Endodermal cell (in vitro differentiated cells): ENCODE results near the gene KCNAB2. TPM values are rescaled to one million over a fixed set of nuclear protein-coding genes. Genes with fewer than 3 reads are reported as not detected.

Experiments
- DNase-seq: peaks from one replicate; pipeline ENCODE4 v3.0.0-alpha.2; 2017
- H3K27ac ChIP-seq: 2 replicates; pipeline ENCODE4 v1.5.1; 2013; ENCODE audit warnings: mild to moderate bottlenecking, low read depth, low read length, moderate library complexity
- H3K27me3 ChIP-seq: 2 replicates; pipeline ENCODE4 v1.6.1; 2013; ENCODE audit warnings: mild to moderate bottlenecking, low read length, moderate library complexity; ENCODE audit not compliant: insufficient read depth, control insufficient read depth, poor library complexity, severe bottlenecking
- H3K36me3 ChIP-seq: 2 replicates; pipeline ENCODE4 v1.7.0; 2013; ENCODE audit warnings: mild to moderate bottlenecking, low read length, moderate library complexity; ENCODE audit not compliant: control insufficient read depth, insufficient read depth
- H3K4me1 ChIP-seq: one replicate; pipeline ENCODE4 v1.7.0; 2013; ENCODE audit warnings: low read length; ENCODE audit not compliant: control insufficient read depth, insufficient read depth
- H3K4me3 ChIP-seq: 2 replicates; pipeline ENCODE4 v1.5.1; 2013; ENCODE audit warnings: mild to moderate bottlenecking, low read length, moderate library complexity
- H3K9ac ChIP-seq: 2 replicates; pipeline ENCODE4 v1.6.1; 2013; ENCODE audit warnings: mild to moderate bottlenecking, low read length, moderate library complexity; ENCODE audit not compliant: poor library complexity, severe bottlenecking; ENCODE audit errors: extremely low read depth
- H3K9me3 ChIP-seq: 2 replicates; pipeline ENCODE4 v1.6.1; 2013; ENCODE audit warnings: mild to moderate bottlenecking, low read length, moderate library complexity; ENCODE audit not compliant: control insufficient read depth
- H3K27ac Mint-ChIP-seq: 2 replicates; pipeline ENCODE4 v1.8.0; 2020; ENCODE audit warnings: mixed read lengths
- H3K27me3 Mint-ChIP-seq: 2 replicates; pipeline ENCODE4 v1.8.0; 2021; ENCODE audit warnings: mild to moderate bottlenecking, mixed read lengths; ENCODE audit not compliant: insufficient read depth
- H3K36me3 Mint-ChIP-seq: 2 replicates; pipeline ENCODE4 v1.8.0; 2020; ENCODE audit warnings: low read depth, mixed read lengths
- H3K4me1 Mint-ChIP-seq: 2 replicates; pipeline ENCODE4 v1.8.0; 2020; ENCODE audit warnings: mixed read lengths
- H3K4me3 Mint-ChIP-seq: 2 replicates; pipeline ENCODE4 v1.8.0; 2020; ENCODE audit warnings: mild to moderate bottlenecking, moderate library complexity, mixed read lengths
- H3K9me3 Mint-ChIP-seq: 2 replicates; pipeline ENCODE4 v1.8.0; 2020; ENCODE audit warnings: mild to moderate bottlenecking, mixed read lengths
- CTCF ChIP-seq: fragments of 200-600 bp; sonication (generic); conservative IDR thresholded peaks from 2 replicates; pipeline ENCODE4 v1.5.0; 2021; ENCODE audit warnings: antibody characterized with exemption, mild to moderate bottlenecking
- WGBS, 2 experiments: methylation state at CpG; one replicate each; pipeline versions ENCODE4 v1.1.5 to v1.1.7; 2013; ENCODE audit warnings: missing lambda C conversion rate in 2 of 2, mixed read lengths in 1 of 2; ENCODE audit not compliant: insufficient coverage in 1 of 2, insufficient read length in 1 of 2; 5-methylcytosine and 5-hydroxymethylcytosine counted together
- total RNA-seq, 2 donors: library from RNA; stranded (reverse); fragmentation: NEBNext Ultra II Directional in 1 of 2; extraction: Animal tissue kit (Norgen Biotek cat#: 25700) in 1 of 2; gene quantifications; 2 replicates in 1 of 2; 3 replicates in 1 of 2; pipeline ENCODE4 v1.2.1, GENCODE V29; 2021

Gene KCNAB2
- total RNA-seq, 2 donors from 2014 or later: 14.9 to 22.9 TPM

- H3K4me1 Mint-ChIP-seq: no peaks in the 10 kb centered on the region
These were observed 94.7 kb downstream of the KCNAB2 start for GRCh38 chr1:6140413-6140812.

GRCh38 chr1:6141592-6141991 is 95.9 kb downstream of the KCNAB2 start:
- Mint-ChIP-seq H3K27me3 (peaks cover 5% of the 10 kb centered on the region), H3K36me3 (no peaks in the 10 kb centered on the region), H3K4me3 (no peak overlapping the region), H3K9me3 (no peaks in the 10 kb centered on the region), H3K27ac (no peak overlapping the region), H3K4me1 (no peaks in the 10 kb centered on the region)
- no peak overlapping the region for H3K27ac ChIP-seq
- 61 to 73% methylated on average over 5 to 6 of the region's 7 CpGs for WGBS, 2 experiments
- no peaks in the 10 kb centered on the region for H3K36me3 ChIP-seq
- no peaks in the 10 kb centered on the region for H3K9me3 ChIP-seq
- no peak overlapping the region for H3K9ac ChIP-seq
- H3K27me3 ChIP-seq: no peaks in the 10 kb centered on the region
- peak; percentile 76 for TF ChIP-seq CTCF
- peak; percentile 79 for DNase-seq
- no peak overlapping the region for H3K4me3 ChIP-seq
- no peaks in the 10 kb centered on the region for H3K4me1 ChIP-seq

More at GRCh38 chr1:6140413-6140812, 94.7 kb downstream of the KCNAB2 start:
- DNase-seq: no peak
- H3K9me3 Mint-ChIP-seq: no peaks in the 10 kb centered on the region
- 89 to 100% methylated on average over 1 to 2 of the region's 2 CpGs for WGBS, 2 experiments
- no peaks in the 10 kb centered on the region for H3K36me3 Mint-ChIP-seq
- no peaks in the 10 kb centered on the region for H3K36me3 ChIP-seq
- H3K4me3 Mint-ChIP-seq: no peak overlapping the region
- no peaks in the 10 kb centered on the region for H3K27me3 ChIP-seq
- H3K9ac ChIP-seq: no peak overlapping the region
- no peak overlapping the region for H3K27ac ChIP-seq
- H3K4me1 ChIP-seq: no peaks in the 10 kb centered on the region
- H3K9me3 ChIP-seq: no peaks in the 10 kb centered on the region
- no peak overlapping the region for H3K27ac Mint-ChIP-seq
- no peak overlapping the region for H3K4me3 ChIP-seq
- no peak for TF ChIP-seq CTCF
- peaks cover 1% of the 10 kb centered on the region for H3K27me3 Mint-ChIP-seq

- H3K9me3 ChIP-seq: no peaks in the 10 kb centered on the region
- no peaks in the 10 kb centered on the region for H3K4me1 Mint-ChIP-seq
- peaks cover 10% of the 10 kb centered on the region for H3K27me3 Mint-ChIP-seq
- WGBS, 2 experiments: 93 to 97% methylated on average over 29 to 33 of the region's 33 CpGs
- no peak overlapping the region for H3K4me3 ChIP-seq
- H3K9me3 Mint-ChIP-seq: no peaks in the 10 kb centered on the region
- no peak for TF ChIP-seq CTCF
- no peaks in the 10 kb centered on the region for H3K4me1 ChIP-seq
- H3K9ac ChIP-seq: no peak overlapping the region
- H3K36me3 Mint-ChIP-seq: no peaks in the 10 kb centered on the region
- DNase-seq: no peak
- no peak overlapping the region for H3K27ac ChIP-seq
- H3K4me3 Mint-ChIP-seq: no peak overlapping the region
- peaks cover 2% of the 10 kb centered on the region for H3K27me3 ChIP-seq
- H3K36me3 ChIP-seq: no peaks in the 10 kb centered on the region
- H3K27ac Mint-ChIP-seq: no peak overlapping the region
These were observed 96.4 kb downstream of the KCNAB2 start for GRCh38 chr1:6142036-6142621.
